Posterior cingulate gyrus (tissue), 11 donors: ENCODE measurements around the gene TMEFF2.
"Not testable (repeated sequence)": the region's sequence is repeated elsewhere in the genome, so short reads cannot be mapped to it uniquely, and the experiment has no call there.

Source experiments
- DNase-seq, 10 donors: peaks; one replicate each; pipeline versions ENCODE4 v3.0.0 to v3.0.0-alpha.2; 2020 to 2021; ENCODE audit warnings: mixed read lengths in 3 of 10
- intact Hi-C: fragments of 100-400 bp; cut with DNase I; formaldehyde crosslinking; loops from one replicate; pipeline ENCODE4 v1.15.1; 2023

The TMEFF2 gene

GRCh38 chr2:192139813-192140212, 54.9 kb downstream of the TMEFF2 start:
- intact Hi-C loops = no loop called here
- no peak for DNase-seq

GRCh38 chr2:192137451-192137850, 57.3 kb downstream of the TMEFF2 start:
- intact Hi-C loops = no loop called here
- DNase-seq = no peak

GRCh38 chr2:192132604-192133003, 62.1 kb downstream of the TMEFF2 start:
- intact Hi-C loops = not testable (repeated sequence)
- peak in 1 of 10 donors; percentile 76 for DNase-seq

GRCh38 chr2:192130312-192130711, 64.4 kb downstream of the TMEFF2 start:
- DNase-seq, intact Hi-C loops: not testable (repeated sequence)

GRCh38 chr2:192128655-192129054, 66.1 kb downstream of the TMEFF2 start:
- peak in 8 of 10 donors; percentile 9 to 88 (median 34) for DNase-seq
- intact Hi-C loops = no loop called here

- intact Hi-C loops = no loop called here
- no peak for DNase-seq
These were observed 67.3 kb downstream of the TMEFF2 start for GRCh38 chr2:192127434-192127833.

- intact Hi-C loops = no loop called here
- no peak for DNase-seq
These were observed 67.8 kb downstream of the TMEFF2 start for GRCh38 chr2:192126912-192127311.

- intact Hi-C loops = no loop called here
- no peak for DNase-seq
These were observed 68.3 kb downstream of the TMEFF2 start for GRCh38 chr2:192126426-192126825.

- no peak for DNase-seq
- intact Hi-C loops = no loop called here
These were observed 70.2 kb downstream of the TMEFF2 start for GRCh38 chr2:192124571-192124970.

- intact Hi-C loops = no loop called here
- peak in 2 of 10 donors; percentile 8 to 37 for DNase-seq
These were observed 70.9 kb downstream of the TMEFF2 start for GRCh38 chr2:192123847-192124246.

GRCh38 chr2:192122946-192123345, 71.8 kb downstream of the TMEFF2 start:
- intact Hi-C loops = no loop called here
- DNase-seq = no peak

GRCh38 chr2:192122141-192122540, 72.6 kb downstream of the TMEFF2 start:
- intact Hi-C loops = no loop called here
- no peak for DNase-seq

GRCh38 chr2:192119536-192119935, 75.2 kb downstream of the TMEFF2 start:
- no peak for DNase-seq
- intact Hi-C loops = no loop called here

GRCh38 chr2:192117705-192118104, 77.0 kb downstream of the TMEFF2 start:
- intact Hi-C loops = no loop called here
- DNase-seq = no peak

GRCh38 chr2:192111536-192111935, 83.2 kb downstream of the TMEFF2 start:
- intact Hi-C loops = not testable (repeated sequence)
- peak in 1 of 10 donors; percentile 14 for DNase-seq

- no peak for DNase-seq
- intact Hi-C loops = no loop called here
These were observed 95.0 kb downstream of the TMEFF2 start for GRCh38 chr2:192099742-192100141.

- DNase-seq = no peak
These were observed 95.8 kb downstream of the TMEFF2 start for GRCh38 chr2:192098814-192099491.

GRCh38 chr2:192091476-192091875, 103.3 kb downstream of the TMEFF2 start:
- DNase-seq = no peak
- intact Hi-C loops = no loop called here

More at GRCh38 chr2:192098814-192099491, 95.8 kb downstream of the TMEFF2 start:
- intact Hi-C loops = no loop called here

- intact Hi-C loops = no loop called here
- DNase-seq = no peak
These were observed 103.8 kb downstream of the TMEFF2 start for GRCh38 chr2:192090911-192091310.

GRCh38 chr2:192087398-192087958, 107.3 kb downstream of the TMEFF2 start:
- intact Hi-C loops = no loop called here
- no peak for DNase-seq

- intact Hi-C loops = no loop called here
These were observed 112.6 kb downstream of the TMEFF2 start for GRCh38 chr2:192082121-192082520.

GRCh38 chr2:192080096-192080495, 114.6 kb downstream of the TMEFF2 start:
- intact Hi-C loops, DNase-seq: not testable (repeated sequence)

More at GRCh38 chr2:192082121-192082520, 112.6 kb downstream of the TMEFF2 start:
- DNase-seq = no peak
